ENCODE data around the gene RBM4. TPM values are rescaled to one million over a fixed set of nuclear protein-coding genes. Genes with fewer than 3 reads are reported as not detected.

Gene RBM4
- total RNA-seq, 2 donors from 2014 or later = 61.2 to 84.0 TPM

GRCh38 chr11:66677599-66678375, 39.3 kb downstream of the RBM4 start, which contains the start of gene RBM4B:
Gene RBM4B, minus strand, starts transcription at chr11:66677887. Its CDS starts 808 bp downstream, at chr11:66677079.
- ATAC-seq (ENCODE audit: insufficient number of reproducible peaks, low FRiP score, low read depth) (peak; percentile 91), DNase-seq (ENCODE audit: low spot score) (peak; percentile 91)
- peaks cover 13 to 34% of the 10 kb centered on the region in 2 donors for H3K4me1 ChIP-seq (ENCODE audit: control insufficient read depth in 1 of 2, low read depth in 2 of 2)
- H3K4me3 ChIP-seq = peak within 1 kb of the TSS; percentile 88
- peak within 1 kb of the TSS; percentile 95 to 96 for H3K27ac ChIP-seq
- no peaks in the 10 kb centered on the region for H3K27me3 ChIP-seq (replicated peaks; ENCODE audit: insufficient read depth)
- no peaks in the 10 kb centered on the region for H3K9me3 ChIP-seq
- no peak for TF ChIP-seq CTCF (IDR thresholded peaks at IDR 0.05)
- H3K36me3 ChIP-seq = no peaks in the 10 kb centered on the region

- no peak for DNase-seq (ENCODE audit: low spot score)
- H3K4me3 ChIP-seq = no peak overlapping the region
- no peak for ATAC-seq (ENCODE audit: insufficient number of reproducible peaks, low FRiP score, low read depth)
- no peaks in the 10 kb centered on the region for H3K36me3 ChIP-seq
- no peak overlapping the region for H3K27ac ChIP-seq
- TF ChIP-seq CTCF (IDR thresholded peaks at IDR 0.05) = no peak
- peaks cover 9 to 11% of the 10 kb centered on the region in 2 donors for H3K4me1 ChIP-seq (ENCODE audit: control insufficient read depth in 1 of 2, low read depth in 2 of 2)
- no peaks in the 10 kb centered on the region for H3K9me3 ChIP-seq
- H3K27me3 ChIP-seq (replicated peaks; ENCODE audit: insufficient read depth) = no peaks in the 10 kb centered on the region
Observed at GRCh38 chr11:66680966-66681645, 42.6 kb downstream of the RBM4 start.

- Histone ChIP-seq H3K27me3 (replicated peaks; ENCODE audit: insufficient read depth) (no peaks in the 10 kb centered on the region), H3K36me3 (no peaks in the 10 kb centered on the region), H3K4me1 (ENCODE audit: control insufficient read depth in 1 of 2, low read depth in 2 of 2) (no peaks in the 10 kb centered on the region), H3K9me3 (no peaks in the 10 kb centered on the region), H3K4me3 (no peak overlapping the region), H3K27ac (no peak overlapping the region)
- DNase-seq (ENCODE audit: low spot score) (no peak), ATAC-seq (ENCODE audit: insufficient number of reproducible peaks, low FRiP score, low read depth) (no peak)
- TF ChIP-seq CTCF (IDR thresholded peaks at IDR 0.05) = no peak
Observed at GRCh38 chr11:66683877-66684276, 45.4 kb downstream of the RBM4 start.

GRCh38 chr11:66684635-66685034, 46.1 kb downstream of the RBM4 start:
- TF ChIP-seq CTCF (IDR thresholded peaks at IDR 0.05) = no peak
- H3K4me1 ChIP-seq (ENCODE audit: control insufficient read depth in 1 of 2, low read depth in 2 of 2) = no peaks in the 10 kb centered on the region
- H3K9me3 ChIP-seq = no peaks in the 10 kb centered on the region
- ATAC-seq (ENCODE audit: insufficient number of reproducible peaks, low FRiP score, low read depth) (no peak), DNase-seq (ENCODE audit: low spot score) (no peak)
- no peaks in the 10 kb centered on the region for H3K36me3 ChIP-seq
- no peaks in the 10 kb centered on the region for H3K27me3 ChIP-seq (replicated peaks; ENCODE audit: insufficient read depth)
- no peak overlapping the region for H3K4me3 ChIP-seq
- H3K27ac ChIP-seq = no peak overlapping the region

GRCh38 chr11:66685276-66686099, 47.0 kb downstream of the RBM4 start:
- Histone ChIP-seq H3K27me3 (replicated peaks; ENCODE audit: insufficient read depth) (no peaks in the 10 kb centered on the region), H3K4me1 (ENCODE audit: control insufficient read depth in 1 of 2, low read depth in 2 of 2) (no peaks in the 10 kb centered on the region), H3K27ac (no peak overlapping the region), H3K36me3 (no peaks in the 10 kb centered on the region), H3K4me3 (no peak overlapping the region), H3K9me3 (no peaks in the 10 kb centered on the region)
- ATAC-seq (ENCODE audit: insufficient number of reproducible peaks, low FRiP score, low read depth) (no peak), DNase-seq (ENCODE audit: low spot score) (no peak)
- no peak for TF ChIP-seq CTCF (IDR thresholded peaks at IDR 0.05)

All from thoracic aorta (tissue), 2 donors.